Left colon (tissue), 2 donors: ENCODE results near the gene INPP5F. TPM values are rescaled to one million over a fixed set of nuclear protein-coding genes. Genes with fewer than 3 reads are reported as not detected.

Source experiments
- ATAC-seq: fragments of 200-7000 bp; cut with Tn5 transposase; one replicate; pipeline ENCODE4 v1.9.1; 2020; ENCODE audit warnings: mild to moderate bottlenecking, moderate library complexity
- DNase-seq, 2 donors: peaks; one replicate each; pipeline ENCODE4 v3.0.0-alpha.2; 2020
- intact Hi-C, 2 donors: fragments of 100-400 bp; cut with DNase I in 1 of 2; cut with micrococcal nuclease in 1 of 2; formaldehyde crosslinking; loops; one replicate each; pipeline versions ENCODE4 v1.11.2 to v1.14.0; 2022; cut with DNase I, micrococcal nuclease
- total RNA-seq, 2 donors: library from RNA; stranded (reverse); fragmentation: NEBNext Ultra II Directional; extraction: Animal tissue kit (Norgen Biotek cat#: 25700); gene quantifications; one replicate each; pipeline ENCODE4 v1.2.1, GENCODE V29; 2021
- donor health status: DM: no; HTN: no; CAD: no.
- donor health status: DM: yes; HTN: yes; CAD: no.

Gene INPP5F
- total RNA-seq, 2 donors from 2014 or later = 12.7 to 15.7 TPM

DNA sequence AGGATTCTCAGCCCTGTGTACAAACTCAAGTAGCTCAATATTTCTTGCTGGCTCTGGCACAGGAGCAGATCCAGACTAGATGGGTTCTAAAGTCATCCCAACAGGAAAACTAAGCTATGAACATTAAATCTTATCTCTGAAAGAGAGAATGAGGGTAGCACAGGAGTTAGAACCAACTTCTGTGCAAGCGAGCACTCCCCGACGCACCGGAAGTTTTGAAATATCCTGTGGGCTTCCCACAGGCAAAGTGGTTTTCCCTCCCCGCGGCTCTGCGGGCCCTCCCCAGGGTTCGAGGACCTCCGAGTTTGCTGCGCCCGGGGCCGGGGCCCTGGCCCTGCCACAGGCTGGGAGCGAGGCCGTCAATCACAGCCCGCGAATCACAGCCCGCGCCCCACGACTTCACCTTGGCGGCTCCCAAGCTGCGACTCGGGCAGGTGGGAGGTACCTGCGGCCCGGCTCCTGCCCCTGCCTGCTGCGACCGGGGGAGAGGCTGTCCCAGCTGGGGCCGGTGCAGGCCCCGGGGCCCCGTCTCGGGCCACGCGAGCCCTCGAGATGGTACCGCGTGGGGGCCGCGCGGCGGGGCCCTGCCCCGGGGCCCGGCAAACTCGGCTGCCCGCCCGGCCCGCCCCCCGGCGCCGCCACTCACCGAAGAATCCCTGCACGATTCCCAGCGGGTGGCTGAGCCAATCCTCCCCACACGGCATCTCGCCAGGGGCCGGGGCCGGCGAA, 146.2 kb downstream of the INPP5F start:
- DNase-seq (peak; percentile 60 to 71), ATAC-seq (peak; percentile 65)
- intact Hi-C loops = no loop called here

DNA sequence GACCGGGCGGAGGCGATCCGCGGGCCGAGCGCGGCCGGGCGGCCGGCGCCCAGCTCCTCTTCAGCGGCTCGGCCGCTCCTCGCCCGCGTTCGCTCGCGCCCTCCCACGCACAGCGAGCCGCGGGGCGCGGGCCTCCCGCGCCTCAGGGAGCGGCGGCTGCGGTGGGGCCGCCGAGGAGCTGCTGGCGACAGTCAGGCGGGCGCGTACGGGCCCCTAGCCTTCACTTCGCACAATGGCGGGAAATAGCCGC, 146.7 kb downstream of the INPP5F start, which contains the start of gene MCMBP:
TSS of gene MCMBP (minus strand) at position 234 of the 250 bp plus-strand sequence. CDS start 259 bp downstream, outside the sequence.
- intact Hi-C loops = no loop called here
- DNase-seq (no peak), ATAC-seq (no peak)

DNA sequence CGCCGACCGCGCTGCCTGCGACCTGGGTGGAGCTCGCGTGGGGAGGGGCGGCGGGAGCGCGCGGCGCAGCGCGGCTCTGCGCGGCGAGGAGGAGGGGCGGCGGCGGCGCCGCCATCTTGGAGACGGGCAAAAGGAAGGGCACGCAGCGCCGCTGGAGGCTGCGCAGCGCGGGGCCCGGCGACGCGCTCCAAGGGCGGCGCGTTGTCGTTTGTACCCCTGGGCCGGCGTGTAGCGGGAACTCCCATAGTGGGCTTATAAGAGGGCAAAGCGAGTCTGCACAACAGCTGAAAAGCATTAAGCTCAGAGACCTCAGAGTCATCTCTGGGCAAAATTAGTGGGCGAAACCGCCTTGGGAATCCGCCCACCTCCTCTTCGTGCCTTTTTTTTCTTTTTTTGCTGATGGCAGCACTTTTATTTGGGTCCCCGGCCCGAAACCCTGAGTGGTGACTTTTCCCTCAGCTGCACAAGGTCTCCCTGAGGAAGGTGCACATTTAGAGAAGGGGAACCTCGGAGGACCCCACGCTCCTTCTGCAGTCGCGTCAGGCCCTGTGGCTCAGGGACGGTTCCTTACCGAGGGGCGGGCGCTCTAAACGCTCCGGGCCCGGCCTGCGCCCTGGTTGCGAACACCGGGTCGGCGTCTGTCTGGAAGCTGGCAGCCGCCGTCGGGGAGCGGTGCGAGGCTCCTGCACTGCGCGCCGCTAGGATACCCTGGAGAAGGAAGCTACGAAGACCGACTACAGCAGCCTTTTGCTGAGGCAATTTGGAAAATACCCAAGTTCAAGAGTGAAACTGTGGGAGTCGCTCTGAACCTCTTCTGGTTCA, 147.2 kb downstream of the INPP5F start:
- ATAC-seq = peak; percentile 95
- intact Hi-C loops = no loop called here
- peak; percentile 85 to 92 for DNase-seq

DNA sequence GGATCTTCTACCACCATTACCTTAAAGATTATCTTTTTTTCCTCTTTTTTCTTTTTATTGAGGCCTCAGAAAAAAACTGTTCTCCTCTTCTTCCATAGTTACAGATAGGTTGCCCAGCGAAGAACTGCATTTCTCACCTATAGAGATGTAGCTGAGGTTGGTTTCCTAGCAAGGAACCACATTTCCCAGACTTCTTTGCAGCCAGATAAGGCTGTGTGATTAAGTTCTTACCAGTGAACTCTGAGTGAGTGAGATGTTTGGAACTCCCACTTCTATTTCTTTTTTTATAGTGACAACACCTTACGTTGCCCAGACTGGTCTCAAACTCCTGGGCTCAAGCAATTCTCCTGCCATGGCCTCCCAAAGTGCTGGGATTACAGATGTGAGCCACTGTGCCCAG, 152.7 kb downstream of the INPP5F start:
- DNase-seq (no peak), ATAC-seq (no peak)
- intact Hi-C loops = no loop called here

Other genes starting within 250 kb of the INPP5F start
- gene RGS10, start 183.3 kb upstream of the INPP5F start, total RNA-seq = 10 to 100 TPM in 1 of 2 donors, 1 to 10 TPM in 1; 8.9 to 28.9 TPM
- gene TIAL1, start 129.1 kb upstream of the INPP5F start, total RNA-seq = 10 to 100 TPM; 92.8 to 97.0 TPM
- gene BAG3, start 74.7 kb upstream of the INPP5F start, total RNA-seq = 10 to 100 TPM; 26.4 to 26.9 TPM
- 10 to 100 TPM; 40.1 to 41.0 TPM for gene MCMBP, start 146.8 kb downstream of the INPP5F start, total RNA-seq
- 10 to 100 TPM; 52.2 to 67.2 TPM for gene SEC23IP, start 166.7 kb downstream of the INPP5F start, total RNA-seq